ENCODE results near the gene SPNS2.

The SPNS2 gene

GRCh38 chr17:4538236-4539002 is 39.7 kb downstream of the SPNS2 start:
- H4K91ac ChIP-seq (ENCODE audit: low read depth, low read length) = no peak overlapping the region
- no peak overlapping the region for H2AK5ac ChIP-seq (ENCODE audit: low read length)
- H3K9ac ChIP-seq (ENCODE audit: low read length) = no peak overlapping the region
- no peaks in the 10 kb centered on the region for H3K79me2 ChIP-seq (ENCODE audit: control insufficient read depth, insufficient read depth, low read length, poor library complexity)
- no peaks in the 10 kb centered on the region for H3K9me3 ChIP-seq (ENCODE audit: insufficient read depth, low read depth, low read length)
- H3K18ac ChIP-seq (ENCODE audit: low read length) = no peak overlapping the region
- H3K23ac ChIP-seq (ENCODE audit: low read length) = no peak overlapping the region
- no peak overlapping the region for H2BK5ac ChIP-seq (ENCODE audit: low read depth, low read length, poor library complexity)
- H4K8ac ChIP-seq (ENCODE audit: low read depth, low read length) = no peak overlapping the region
- no peak overlapping the region for H2BK12ac ChIP-seq (ENCODE audit: low read length)
- peaks cover 92 to 95% of the 10 kb centered on the region in 2 experiments for H3K36me3 ChIP-seq (ENCODE audit: control insufficient read depth in 1 of 2, insufficient read depth in 2 of 2, low read length in 2 of 2)
- no CpG with 5 or more reads among the region's 13 CpGs for WGBS (ENCODE audit: extremely low coverage, insufficient coverage, insufficient read length)
- no peak overlapping the region for H3K4me3 ChIP-seq (ENCODE audit: low read depth, low read length)
- no peaks in the 10 kb centered on the region for H3K4me1 ChIP-seq (ENCODE audit: control insufficient read depth in 1 of 2, insufficient read depth in 2 of 2, low read length in 2 of 2)
- DNase-seq = no peak
- no peak overlapping the region for H3K4ac ChIP-seq (ENCODE audit: low read depth, low read length)
- H2BK120ac ChIP-seq (ENCODE audit: insufficient read depth, low read length, poor library complexity) = no peak overlapping the region
- no peak overlapping the region for H2AFZ ChIP-seq (ENCODE audit: insufficient read depth, low read length, poor library complexity)
- H3K14ac ChIP-seq (ENCODE audit: low read length) = no peak overlapping the region
- H3K79me1 ChIP-seq (ENCODE audit: low read length) = no peaks in the 10 kb centered on the region
- no peak overlapping the region for H3K4me2 ChIP-seq (ENCODE audit: low read length)
- H3K27ac ChIP-seq (ENCODE audit: low read depth, low read length) = no peak overlapping the region
- no peak overlapping the region for H4K12ac ChIP-seq (ENCODE audit: low read depth, low read length)
- H3K27me3 ChIP-seq (ENCODE audit: insufficient read depth, low read length) = no peaks in the 10 kb centered on the region

GRCh38 chr17:4539025-4539424 is 40.3 kb downstream of the SPNS2 start:
- Histone ChIP-seq H2BK5ac (ENCODE audit: low read depth, low read length, poor library complexity) (no peak overlapping the region), H3K4ac (ENCODE audit: low read depth, low read length) (no peak overlapping the region), H3K36me3 (ENCODE audit: control insufficient read depth in 1 of 2, insufficient read depth in 2 of 2, low read length in 2 of 2) (peaks cover 89% of the 10 kb centered on the region in 2 experiments), H3K27ac (ENCODE audit: low read depth, low read length) (no peak overlapping the region), H3K9ac (ENCODE audit: low read length) (no peak overlapping the region), H2AFZ (ENCODE audit: insufficient read depth, low read length, poor library complexity) (no peak overlapping the region), H4K91ac (ENCODE audit: low read depth, low read length) (no peak overlapping the region), H3K79me1 (ENCODE audit: low read length) (no peaks in the 10 kb centered on the region), H2BK12ac (ENCODE audit: low read length) (no peak overlapping the region), H3K79me2 (ENCODE audit: control insufficient read depth, insufficient read depth, low read length, poor library complexity) (no peaks in the 10 kb centered on the region), H3K14ac (ENCODE audit: low read length) (no peak overlapping the region), H3K9me3 (ENCODE audit: insufficient read depth, low read depth, low read length) (peaks cover 1% of the 10 kb centered on the region), H4K8ac (ENCODE audit: low read depth, low read length) (no peak overlapping the region), H2BK120ac (ENCODE audit: insufficient read depth, low read length, poor library complexity) (no peak overlapping the region), H3K27me3 (ENCODE audit: insufficient read depth, low read length) (no peaks in the 10 kb centered on the region), H3K4me2 (ENCODE audit: low read length) (no peak overlapping the region), H3K23ac (ENCODE audit: low read length) (no peak overlapping the region), H4K12ac (ENCODE audit: low read depth, low read length) (no peak overlapping the region), H2AK5ac (ENCODE audit: low read length) (no peak overlapping the region), H3K4me1 (ENCODE audit: control insufficient read depth in 1 of 2, insufficient read depth in 2 of 2, low read length in 2 of 2) (no peaks in the 10 kb centered on the region), H3K4me3 (ENCODE audit: low read depth, low read length) (no peak overlapping the region), H3K18ac (ENCODE audit: low read length) (no peak overlapping the region)
- no CpG with 5 or more reads among the region's 8 CpGs for WGBS (ENCODE audit: extremely low coverage, insufficient coverage, insufficient read length)
- no peak for DNase-seq

- Histone ChIP-seq H3K23ac (ENCODE audit: low read length) (no peak overlapping the region), H3K14ac (ENCODE audit: low read length) (no peak overlapping the region), H2AFZ (ENCODE audit: insufficient read depth, low read length, poor library complexity) (no peak overlapping the region), H4K8ac (ENCODE audit: low read depth, low read length) (no peak overlapping the region), H3K18ac (ENCODE audit: low read length) (no peak overlapping the region), H2BK12ac (ENCODE audit: low read length) (no peak overlapping the region), H2BK5ac (ENCODE audit: low read depth, low read length, poor library complexity) (no peak overlapping the region), H3K27ac (ENCODE audit: low read depth, low read length) (no peak overlapping the region), H3K4me2 (ENCODE audit: low read length) (no peak overlapping the region), H2AK5ac (ENCODE audit: low read length) (no peak overlapping the region), H3K36me3 (ENCODE audit: control insufficient read depth in 1 of 2, insufficient read depth in 2 of 2, low read length in 2 of 2) (peaks cover 82 to 86% of the 10 kb centered on the region in 2 experiments), H4K91ac (ENCODE audit: low read depth, low read length) (no peak overlapping the region), H3K9me3 (ENCODE audit: insufficient read depth, low read depth, low read length) (peaks cover 1% of the 10 kb centered on the region), H3K4me1 (ENCODE audit: control insufficient read depth in 1 of 2, insufficient read depth in 2 of 2, low read length in 2 of 2) (no peaks in the 10 kb centered on the region), H3K79me1 (ENCODE audit: low read length) (no peaks in the 10 kb centered on the region), H4K12ac (ENCODE audit: low read depth, low read length) (no peak overlapping the region), H2BK120ac (ENCODE audit: insufficient read depth, low read length, poor library complexity) (no peak overlapping the region), H3K4me3 (ENCODE audit: low read depth, low read length) (no peak overlapping the region), H3K27me3 (ENCODE audit: insufficient read depth, low read length) (no peaks in the 10 kb centered on the region), H3K9ac (ENCODE audit: low read length) (no peak overlapping the region), H3K79me2 (ENCODE audit: control insufficient read depth, insufficient read depth, low read length, poor library complexity) (no peaks in the 10 kb centered on the region), H3K4ac (ENCODE audit: low read depth, low read length) (no peak overlapping the region)
- DNase-seq = no peak
- WGBS (ENCODE audit: extremely low coverage, insufficient coverage, insufficient read length) = no CpG with 5 or more reads among the region's 26 CpGs
These were observed 41.0 kb downstream of the SPNS2 start for GRCh38 chr17:4539576-4540223.

- H3K4ac ChIP-seq (ENCODE audit: low read depth, low read length) = no peak overlapping the region
- H3K9me3 ChIP-seq (ENCODE audit: insufficient read depth, low read depth, low read length) = peaks cover 1% of the 10 kb centered on the region
- no peak overlapping the region for H2AK5ac ChIP-seq (ENCODE audit: low read length)
- H3K4me1 ChIP-seq (ENCODE audit: control insufficient read depth in 1 of 2, insufficient read depth in 2 of 2, low read length in 2 of 2) = no peaks in the 10 kb centered on the region
- no peak overlapping the region for H4K12ac ChIP-seq (ENCODE audit: low read depth, low read length)
- no CpG with 5 or more reads among the region's 14 CpGs for WGBS (ENCODE audit: extremely low coverage, insufficient coverage, insufficient read length)
- H2AFZ ChIP-seq (ENCODE audit: insufficient read depth, low read length, poor library complexity) = no peak overlapping the region
- DNase-seq = no peak
- H3K23ac ChIP-seq (ENCODE audit: low read length) = no peak overlapping the region
- H4K91ac ChIP-seq (ENCODE audit: low read depth, low read length) = no peak overlapping the region
- H3K18ac ChIP-seq (ENCODE audit: low read length) = no peak overlapping the region
- H2BK12ac ChIP-seq (ENCODE audit: low read length) = no peak overlapping the region
- no peak overlapping the region for H4K8ac ChIP-seq (ENCODE audit: low read depth, low read length)
- no peak overlapping the region for H2BK5ac ChIP-seq (ENCODE audit: low read depth, low read length, poor library complexity)
- H3K27ac ChIP-seq (ENCODE audit: low read depth, low read length) = no peak overlapping the region
- no peak overlapping the region for H3K14ac ChIP-seq (ENCODE audit: low read length)
- H2BK120ac ChIP-seq (ENCODE audit: insufficient read depth, low read length, poor library complexity) = no peak overlapping the region
- no peak overlapping the region for H3K4me2 ChIP-seq (ENCODE audit: low read length)
- H3K27me3 ChIP-seq (ENCODE audit: insufficient read depth, low read length) = no peaks in the 10 kb centered on the region
- H3K79me1 ChIP-seq (ENCODE audit: low read length) = no peaks in the 10 kb centered on the region
- no peak overlapping the region for H3K9ac ChIP-seq (ENCODE audit: low read length)
- no peaks in the 10 kb centered on the region for H3K79me2 ChIP-seq (ENCODE audit: control insufficient read depth, insufficient read depth, low read length, poor library complexity)
- peaks cover 80 to 84% of the 10 kb centered on the region in 2 experiments for H3K36me3 ChIP-seq (ENCODE audit: control insufficient read depth in 1 of 2, insufficient read depth in 2 of 2, low read length in 2 of 2)
- no peak overlapping the region for H3K4me3 ChIP-seq (ENCODE audit: low read depth, low read length)
These were observed 41.6 kb downstream of the SPNS2 start for GRCh38 chr17:4540224-4540651.

Data from trophoblast cell (in vitro differentiated cells and primary cell).